Activated naive CD4-positive, alpha-beta T cell treated with anti-CD3 and anti-CD28 coated beads, Interleukin-2, amount 50 U/mL, for 24 hours (primary cell): ENCODE data around the gene FOXD4L1.
"Not testable (repeated sequence)": the region's sequence is repeated elsewhere in the genome, so short reads cannot be mapped to it uniquely, and the experiment has no call there.

Experiments used
- H3K27ac Mint-ChIP-seq: one replicate; pipeline ENCODE4 v1.8.0; 2021; ENCODE audit warnings: mild to moderate bottlenecking, mixed read lengths
- H3K27me3 Mint-ChIP-seq: one replicate; pipeline ENCODE4 v1.8.0; 2021; ENCODE audit warnings: mixed read lengths
- H3K36me3 Mint-ChIP-seq: one replicate; pipeline ENCODE4 v1.8.0; 2021; ENCODE audit warnings: mixed read lengths
- H3K4me1 Mint-ChIP-seq: one replicate; pipeline ENCODE4 v1.8.0; 2021; ENCODE audit warnings: mixed read lengths
- H3K4me3 Mint-ChIP-seq: one replicate; pipeline ENCODE4 v1.8.0; 2021; ENCODE audit warnings: mild to moderate bottlenecking, mixed read lengths
- H3K9me3 Mint-ChIP-seq: one replicate; pipeline ENCODE4 v1.8.0; 2021; ENCODE audit warnings: mixed read lengths

FOXD4L1 gene

DNA sequence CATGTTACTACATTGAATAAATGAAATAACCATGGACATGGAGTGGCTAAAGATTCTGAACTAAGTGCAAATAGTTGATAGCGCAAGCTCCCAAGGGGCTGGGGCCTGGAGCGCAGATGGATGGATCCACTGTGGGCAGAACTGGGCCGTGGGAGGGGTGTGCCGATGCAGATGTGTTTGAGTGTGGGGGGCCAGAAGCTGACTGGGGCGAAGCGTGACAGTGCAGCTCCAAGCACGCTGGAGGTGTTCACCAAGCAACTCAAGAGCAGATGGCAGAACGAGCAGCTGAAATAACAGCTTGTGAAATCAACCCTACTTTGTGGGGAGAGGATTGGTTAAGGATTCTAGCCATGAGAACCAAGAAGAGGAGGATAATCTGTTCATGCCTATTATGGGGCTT, 17.0 kb downstream of the FOXD4L1 start:
- not testable (repeated sequence) for H3K36me3 Mint-ChIP-seq, H3K27ac Mint-ChIP-seq, H3K4me1 Mint-ChIP-seq, H3K27me3 Mint-ChIP-seq, H3K4me3 Mint-ChIP-seq, H3K9me3 Mint-ChIP-seq

DNA sequence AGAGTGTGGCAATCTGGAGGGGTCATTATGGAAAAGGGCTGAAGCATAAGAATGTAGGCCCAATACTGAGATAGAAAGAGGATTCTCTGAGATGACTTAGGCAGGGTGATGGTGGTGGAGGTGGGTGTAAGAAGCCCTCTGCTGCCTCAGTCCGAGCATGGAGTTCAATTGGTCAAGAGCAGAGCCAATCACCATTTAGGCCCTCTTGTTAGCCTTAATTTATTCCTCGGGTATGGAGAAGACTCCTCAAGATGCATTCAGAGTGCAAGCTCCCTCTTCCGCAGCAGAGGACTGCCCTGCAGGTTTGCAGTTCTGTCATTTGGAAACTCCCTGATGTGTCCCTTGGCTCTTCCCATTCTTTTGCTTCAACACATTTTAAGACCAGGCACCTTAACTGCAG, 17.5 kb downstream of the FOXD4L1 start:
- not testable (repeated sequence) for H3K27ac Mint-ChIP-seq, H3K4me1 Mint-ChIP-seq, H3K27me3 Mint-ChIP-seq

GRCh38 chr2:113517025-113517424, 18.6 kb downstream of the FOXD4L1 start:
- H3K9me3 Mint-ChIP-seq, H3K36me3 Mint-ChIP-seq, H3K27ac Mint-ChIP-seq, H3K4me1 Mint-ChIP-seq, H3K27me3 Mint-ChIP-seq, H3K4me3 Mint-ChIP-seq: not testable (repeated sequence)

More for the DNA sequence above, 17.5 kb downstream of the FOXD4L1 start:
- H3K4me3 Mint-ChIP-seq, H3K36me3 Mint-ChIP-seq, H3K9me3 Mint-ChIP-seq: not testable (repeated sequence)

DNA sequence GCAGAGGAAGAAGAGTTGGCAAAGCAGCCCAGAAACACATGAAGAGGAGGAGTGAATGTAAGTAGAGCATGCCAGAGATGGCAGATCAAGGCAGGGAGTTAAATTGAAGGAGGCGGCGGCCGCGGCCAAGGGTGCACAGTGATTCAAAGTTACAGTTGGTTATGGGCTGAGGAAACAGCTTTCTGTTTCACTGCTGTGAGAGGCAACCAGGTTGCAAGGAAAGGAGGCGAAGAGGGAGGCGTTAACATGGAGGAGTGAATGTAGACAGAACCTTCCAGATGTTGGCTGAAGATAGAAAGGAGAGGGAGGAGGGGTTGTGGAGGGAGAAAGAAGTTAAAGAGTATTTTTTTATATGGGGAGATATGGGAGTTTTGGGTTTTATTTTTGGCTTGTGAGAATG, 22.4 kb downstream of the FOXD4L1 start:
- H3K36me3 Mint-ChIP-seq, H3K4me3 Mint-ChIP-seq, H3K4me1 Mint-ChIP-seq, H3K9me3 Mint-ChIP-seq, H3K27ac Mint-ChIP-seq, H3K27me3 Mint-ChIP-seq: not testable (repeated sequence)

DNA sequence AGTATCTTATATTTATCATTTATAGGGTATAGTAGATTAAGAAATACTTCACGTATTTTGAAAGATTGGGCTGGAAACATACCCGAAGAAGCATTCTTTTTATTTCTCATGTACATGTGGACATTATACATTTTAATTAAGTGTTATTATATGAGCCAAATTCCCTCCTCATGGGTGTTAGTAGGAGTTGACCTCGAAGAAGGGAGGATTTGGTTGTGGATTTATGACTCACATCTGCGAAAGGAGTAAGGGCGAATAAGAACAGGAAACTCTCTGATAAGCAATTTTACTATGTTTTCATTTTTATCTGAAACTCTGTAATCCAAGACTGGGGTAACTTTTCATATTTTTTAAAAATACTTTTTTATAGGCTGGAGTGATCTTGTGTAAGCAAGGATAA, 23.0 kb downstream of the FOXD4L1 start:
- H3K4me1 Mint-ChIP-seq, H3K9me3 Mint-ChIP-seq, H3K27ac Mint-ChIP-seq, H3K27me3 Mint-ChIP-seq, H3K4me3 Mint-ChIP-seq, H3K36me3 Mint-ChIP-seq: not testable (repeated sequence)

DNA sequence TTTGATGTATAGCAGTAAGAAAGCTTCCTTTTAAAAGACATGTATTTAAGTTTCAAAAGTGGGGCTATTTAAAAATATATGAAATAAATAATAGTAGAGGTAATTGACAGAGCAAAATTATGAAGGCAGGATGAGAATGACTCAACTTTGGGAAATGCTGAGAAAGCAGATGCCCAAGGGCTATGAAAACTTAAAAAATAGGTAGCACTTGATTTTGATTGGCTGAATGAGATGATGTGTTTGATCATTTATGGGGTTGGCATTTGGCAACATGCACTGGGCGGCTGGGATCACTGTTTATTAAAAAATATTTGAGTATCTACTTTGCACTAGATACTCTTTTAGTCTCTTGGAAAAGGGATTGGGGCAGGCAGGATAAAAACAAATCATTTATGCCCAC, 26.5 kb downstream of the FOXD4L1 start:
- H3K27me3 Mint-ChIP-seq, H3K36me3 Mint-ChIP-seq, H3K4me1 Mint-ChIP-seq, H3K4me3 Mint-ChIP-seq, H3K27ac Mint-ChIP-seq, H3K9me3 Mint-ChIP-seq: not testable (repeated sequence)

DNA sequence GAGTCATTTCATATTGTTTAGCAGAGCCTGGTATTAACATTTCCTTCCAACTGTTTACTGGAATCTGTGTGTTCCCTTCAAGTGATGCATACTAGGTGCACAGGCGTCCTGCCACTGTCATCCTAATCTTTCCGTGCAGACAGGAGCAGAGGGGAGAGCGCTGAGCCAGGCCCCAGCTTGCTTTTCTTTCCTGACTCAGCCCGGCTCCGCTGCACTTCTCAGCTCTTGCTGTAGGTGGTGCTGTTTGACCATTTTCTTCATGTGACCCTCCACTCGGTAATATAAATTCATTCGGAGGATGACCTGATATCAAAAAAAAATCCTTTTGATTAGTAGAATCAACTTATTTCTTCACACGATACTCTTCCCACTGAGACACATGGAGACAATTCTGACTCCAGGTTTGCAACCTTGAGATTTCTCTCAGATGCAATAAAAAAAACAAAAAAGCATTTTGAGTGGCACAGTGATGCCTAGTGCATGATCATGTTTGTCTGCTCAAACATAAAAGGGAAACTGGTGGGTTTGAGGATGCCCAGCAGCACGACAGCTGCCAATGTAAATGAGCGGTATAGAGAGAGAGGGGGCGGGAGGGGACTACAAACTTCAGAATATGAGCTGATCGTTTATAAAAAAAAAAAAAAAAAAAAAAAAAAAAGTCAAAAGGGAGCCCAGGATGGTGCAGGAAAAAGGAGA, 29.0 kb downstream of the FOXD4L1 start:
- H3K36me3 Mint-ChIP-seq, H3K27me3 Mint-ChIP-seq, H3K4me1 Mint-ChIP-seq, H3K4me3 Mint-ChIP-seq, H3K9me3 Mint-ChIP-seq, H3K27ac Mint-ChIP-seq: not testable (repeated sequence)

GRCh38 chr2:113528126-113528525, 29.7 kb downstream of the FOXD4L1 start:
- not testable (repeated sequence) for H3K4me1 Mint-ChIP-seq, H3K4me3 Mint-ChIP-seq, H3K27ac Mint-ChIP-seq, H3K9me3 Mint-ChIP-seq, H3K36me3 Mint-ChIP-seq, H3K27me3 Mint-ChIP-seq

GRCh38 chr2:113528904-113529303, 30.4 kb downstream of the FOXD4L1 start:
- not testable (repeated sequence) for H3K4me3 Mint-ChIP-seq, H3K9me3 Mint-ChIP-seq, H3K27ac Mint-ChIP-seq, H3K27me3 Mint-ChIP-seq, H3K4me1 Mint-ChIP-seq, H3K36me3 Mint-ChIP-seq

- not testable (repeated sequence) for H3K27me3 Mint-ChIP-seq, H3K4me3 Mint-ChIP-seq, H3K9me3 Mint-ChIP-seq, H3K27ac Mint-ChIP-seq, H3K36me3 Mint-ChIP-seq, H3K4me1 Mint-ChIP-seq
Measured at GRCh38 chr2:113532991-113533390, 34.5 kb downstream of the FOXD4L1 start.

- not testable (repeated sequence) for H3K27me3 Mint-ChIP-seq, H3K27ac Mint-ChIP-seq
Measured at GRCh38 chr2:113536573-113536972, 38.1 kb downstream of the FOXD4L1 start.

DNA sequence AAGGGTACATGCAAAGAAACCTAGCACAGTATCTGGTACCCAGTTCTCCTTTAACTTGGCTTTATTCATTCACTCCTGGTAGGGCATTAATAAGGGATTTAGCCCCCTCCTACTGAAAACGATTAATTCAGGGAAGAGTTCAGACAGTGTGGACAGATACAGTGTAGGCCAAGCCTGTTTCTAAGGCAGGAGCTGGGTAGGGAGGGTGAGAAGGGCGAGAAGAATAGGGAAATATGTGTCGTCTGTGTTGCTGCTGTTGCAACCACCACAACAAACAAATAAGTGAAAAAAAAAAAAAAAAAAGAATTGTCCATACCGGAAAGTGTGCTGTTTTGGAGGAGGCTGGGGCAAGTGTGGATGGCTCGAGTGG, 42.4 kb downstream of the FOXD4L1 start:
- peak overlapping the region; percentile 81 for H3K4me3 Mint-ChIP-seq
- not testable (repeated sequence) for H3K9me3 Mint-ChIP-seq, H3K4me1 Mint-ChIP-seq, H3K36me3 Mint-ChIP-seq, H3K27me3 Mint-ChIP-seq, H3K27ac Mint-ChIP-seq

More at GRCh38 chr2:113536573-113536972, 38.1 kb downstream of the FOXD4L1 start:
- H3K4me1 Mint-ChIP-seq, H3K4me3 Mint-ChIP-seq, H3K36me3 Mint-ChIP-seq, H3K9me3 Mint-ChIP-seq: not testable (repeated sequence)

DNA sequence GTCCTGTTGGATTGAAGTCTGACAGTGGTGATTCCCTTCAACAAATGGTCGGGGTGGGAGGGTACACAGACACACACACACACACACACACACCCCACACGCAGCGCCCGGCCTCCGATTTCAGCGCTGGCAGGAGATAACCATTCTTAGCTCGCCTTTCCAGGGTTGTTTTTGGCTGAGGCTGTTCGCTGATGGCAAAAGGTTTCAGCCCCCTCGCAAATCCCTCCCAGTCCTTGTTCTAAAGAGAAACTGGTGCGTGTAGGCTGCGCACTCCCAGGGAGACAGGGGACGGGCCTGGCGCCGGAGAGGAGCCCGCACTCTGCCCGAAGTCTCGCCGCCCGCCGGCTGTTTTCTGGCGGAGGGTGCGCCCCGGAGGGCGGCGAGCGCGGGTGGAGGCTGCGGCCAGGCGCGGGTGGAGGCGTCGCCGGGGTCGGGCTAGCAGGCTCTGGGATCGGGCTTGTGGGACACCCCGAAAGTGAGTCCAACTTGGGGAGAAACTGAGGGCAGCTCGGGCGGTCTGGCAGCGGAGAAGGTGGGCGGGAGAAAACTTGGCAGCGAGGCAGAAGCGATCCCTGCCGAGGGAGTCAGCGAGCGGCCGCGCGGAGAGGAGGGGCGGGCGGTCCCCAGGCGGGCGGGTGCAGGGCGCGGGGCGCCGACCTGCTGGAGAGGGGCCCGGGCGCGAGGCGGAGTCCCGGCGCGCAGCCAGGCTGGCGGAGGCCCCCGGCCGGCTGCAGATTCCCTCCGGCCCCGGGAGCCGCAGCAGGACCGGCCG, 42.9 kb downstream of the FOXD4L1 start:
- H3K9me3 Mint-ChIP-seq, H3K4me1 Mint-ChIP-seq, H3K36me3 Mint-ChIP-seq, H3K27me3 Mint-ChIP-seq, H3K27ac Mint-ChIP-seq: not testable (repeated sequence)
- H3K4me3 Mint-ChIP-seq = peak overlapping the region; percentile 81

GRCh38 chr2:113541976-113542485, 43.6 kb downstream of the FOXD4L1 start:
- H3K27ac Mint-ChIP-seq, H3K4me1 Mint-ChIP-seq, H3K36me3 Mint-ChIP-seq, H3K9me3 Mint-ChIP-seq, H3K27me3 Mint-ChIP-seq: not testable (repeated sequence)
- H3K4me3 Mint-ChIP-seq = peak overlapping the region; percentile 83

DNA sequence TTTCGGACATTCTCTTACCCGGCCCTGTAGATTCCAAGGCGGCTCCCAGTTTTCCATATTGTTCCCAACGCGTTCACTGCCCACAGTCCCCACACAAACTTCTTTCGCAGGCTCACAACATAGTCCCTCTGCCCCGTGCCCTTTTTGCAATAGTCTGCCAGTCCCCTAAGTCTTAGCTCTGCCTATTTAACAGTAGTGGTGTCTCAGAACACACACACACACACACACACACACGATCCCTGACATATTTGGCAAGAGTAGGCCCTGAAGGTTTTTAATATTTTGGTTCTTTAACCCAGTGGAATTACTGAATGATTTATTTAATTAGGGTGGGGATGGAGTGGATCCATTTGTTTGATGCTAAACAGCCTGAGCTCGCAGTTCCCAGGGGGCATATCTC, 44.1 kb downstream of the FOXD4L1 start:
- H3K4me1 Mint-ChIP-seq, H3K27ac Mint-ChIP-seq, H3K9me3 Mint-ChIP-seq, H3K36me3 Mint-ChIP-seq, H3K27me3 Mint-ChIP-seq: not testable (repeated sequence)
- H3K4me3 Mint-ChIP-seq = peak overlapping the region; percentile 83
